HepG2 (cell line): ENCODE data around the gene RMI2. TPM values are rescaled to one million over a fixed set of nuclear protein-coding genes. Genes with fewer than 3 reads are reported as not detected.
"Not testable (repeated sequence)": the region's sequence is repeated elsewhere in the genome, so short reads cannot be mapped to it uniquely, and the experiment has no call there.

Source experiments
- ATAC-seq: fragments of 200-7000 bp; cut with Tn5 transposase; 3 replicates; pipeline ENCODE4 v1.9.1; 2020; ENCODE audit warnings: mild to moderate bottlenecking, moderate library complexity
- BruUV-seq: library from RNA; stranded (reverse); fragments of 400-500 nt; replicated peaks from 2 replicates; lab custom pipeline; 2021; lab: Mats Ljungman, UMichigan
- CTCF ChIA-PET: fragments of 300-600 bp; formaldehyde crosslinking; extraction: SDS; loops from one replicate; lab custom pipeline; 2021; ENCODE audit warnings: low total read pairs, inconsistent platforms, low intra/inter-chr PET ratio; lab: Yijun Ruan, JAX
- POLR2A ChIA-PET: fragments of 350-600 bp; sonication (Branson Sonifier 250); formaldehyde crosslinking; loops from one replicate; lab custom pipeline; 2020; ENCODE audit warnings: antibody characterized with exemption, inconsistent platforms; lab: Yijun Ruan, JAX
- DNase-seq: peaks from one replicate; pipeline ENCODE4 v3.0.0-alpha.2; 2015; ENCODE audit warnings: low spot score
- FAIRE-seq: peaks from 3 replicates; lab custom pipeline; 2011; peaks lifted over from hg19 to GRCh38; lab: Jason Lieb, UNC
- H2AFZ ChIP-seq: one replicate; pipeline ENCODE4 v1.6.1; 2011; ENCODE audit warnings: low read length, inconsistent platforms
- H3K27ac ChIP-seq: fragments of 300-600 bp; 3 replicates; pipeline ENCODE4 v1.8.0; 2011; ENCODE audit warnings: mixed run types, mild to moderate bottlenecking, mixed read lengths, low read length, inconsistent platforms; ENCODE audit not compliant: insufficient read depth; ENCODE audit errors: extremely low read length
- H3K27me3 ChIP-seq, 2 experiments: fragments of 200-600 bp in 1 of 2; 2 replicates in 1 of 2; 3 replicates in 1 of 2; pipeline versions ENCODE4 v1.6.0 to v1.8.0; 2011; ENCODE audit warnings: low read length in 2 of 2, mild to moderate bottlenecking in 2 of 2, moderate library complexity in 2 of 2, inconsistent platforms in 1 of 2; ENCODE audit not compliant: insufficient read depth in 2 of 2, control insufficient read depth in 1 of 2
- H3K36me3 ChIP-seq, 2 experiments: fragments of 200-600 bp in 1 of 2; replicated peaks in 1 of 2; 2 replicates in 1 of 2; 3 replicates in 1 of 2; pipeline versions ENCODE4 v1.5.1 to v1.8.0; 2011; ENCODE audit warnings: low read length in 2 of 2, inconsistent platforms in 1 of 2; ENCODE audit not compliant: insufficient read depth in 2 of 2, control insufficient read depth in 1 of 2
- H3K4me1 ChIP-seq: 2 replicates; pipeline ENCODE4 v1.5.1; 2012; ENCODE audit warnings: low read length, inconsistent platforms; ENCODE audit not compliant: insufficient read depth
- H3K4me2 ChIP-seq: 2 replicates; pipeline ENCODE4 v1.6.0; 2011; ENCODE audit warnings: low read depth, low read length, inconsistent platforms
- H3K4me3 ChIP-seq, 3 experiments: fragments of 200-600 bp in 1 of 3; sonication (generic), shearing (Covaris generic) in 1 of 3; replicated peaks in 1 of 3; 2 replicates each; pipeline ENCODE4 v1.5.1; 2011 to 2016; ENCODE audit warnings: low read length in 3 of 3, inconsistent platforms in 2 of 3, low read depth in 2 of 3, mild to moderate bottlenecking in 2 of 3, control low read depth in 1 of 3, mixed read lengths in 1 of 3; ENCODE audit not compliant: insufficient read depth in 1 of 3
- H3K79me2 ChIP-seq: one replicate; pipeline ENCODE4 v1.6.1; 2011; ENCODE audit warnings: low read length, inconsistent platforms; ENCODE audit not compliant: insufficient read depth
- H3K9ac ChIP-seq: 2 replicates; pipeline ENCODE4 v1.6.0; 2011; ENCODE audit warnings: mild to moderate bottlenecking, low read depth, low read length, inconsistent platforms; ENCODE audit not compliant: insufficient read depth
- H3K9me3 ChIP-seq: 2 replicates; pipeline ENCODE4 v1.5.1; 2012; ENCODE audit warnings: mild to moderate bottlenecking, low read length
- H4K20me1 ChIP-seq: 2 replicates; pipeline ENCODE4 v1.6.0; 2011; ENCODE audit warnings: inconsistent platforms, mild to moderate bottlenecking, low read length, moderate library complexity; ENCODE audit not compliant: insufficient read depth
- ADNP ChIP-seq: sonication (generic); formaldehyde crosslinking; IDR thresholded peaks from 2 replicates; pipeline ENCODE4 v1.4.0; 2020; ENCODE audit warnings: missing genetic modification reagents
- ARHGAP35 ChIP-seq: sonication (generic); formaldehyde crosslinking; IDR thresholded peaks from 2 replicates; pipeline ENCODE4 v1.9.0; 2022; ENCODE audit warnings: mild to moderate bottlenecking, inconsistent platforms, moderate library complexity, missing genetic modification reagents, borderline replicate concordance
- RXRA ChIP-seq: sonication (generic); formaldehyde crosslinking; IDR thresholded peaks from 2 replicates; pipeline ENCODE4 v1.5.1; 2020; ENCODE audit warnings: missing genetic modification reagents
- SMAD3 ChIP-seq: sonication (generic); formaldehyde crosslinking; IDR thresholded peaks from 2 replicates; pipeline ENCODE4 v1.4.0; 2020; ENCODE audit warnings: missing genetic modification reagents
- TEAD3 ChIP-seq: optimal IDR thresholded peaks from 2 replicates; pipeline ENCODE3; 2016; ENCODE audit warnings: borderline replicate concordance
- ZBTB38 ChIP-seq: sonication (generic); formaldehyde crosslinking; IDR thresholded peaks from 2 replicates; pipeline ENCODE4 v1.5.1; 2020; ENCODE audit warnings: mild to moderate bottlenecking, missing genetic modification reagents
- ZNF292 ChIP-seq: sonication (generic); formaldehyde crosslinking; IDR thresholded peaks from 2 replicates; pipeline ENCODE4 v1.8.1; 2022; ENCODE audit warnings: mild to moderate bottlenecking, low read depth, missing genetic modification reagents, borderline replicate concordance
- ZNF431 ChIP-seq: sonication (generic); formaldehyde crosslinking; IDR thresholded peaks from 2 replicates; pipeline ENCODE4 v1.9.0; 2022; ENCODE audit warnings: missing genetic modification reagents, low read depth, mild to moderate bottlenecking, borderline replicate concordance
- ZNF563 ChIP-seq: sonication (generic); formaldehyde crosslinking; IDR thresholded peaks from 2 replicates; pipeline ENCODE4 v1.8.0; 2022; ENCODE audit warnings: mild to moderate bottlenecking, moderate library complexity, missing genetic modification reagents
- WGBS: methylation state at CpG from one replicate; pipeline ENCODE4 v1.1.6; 2017; ENCODE audit warnings: low lambda C conversion rate; 5-methylcytosine and 5-hydroxymethylcytosine counted together
- in situ Hi-C: cut with HindIII; loops from 2 replicates; pipeline ENCODE4 v1.10.0; 2017; ENCODE audit warnings: low pct_unique_long_range_greater_than_20kb; ENCODE audit not compliant: extremely low pct_ligation_motif_present
- intact Hi-C: fragments of 100-400 bp; cut with micrococcal nuclease; formaldehyde crosslinking; loops from one replicate; pipeline ENCODE4 v1.10.0; 2022; ENCODE audit not compliant: unreplicated experiment
- polyA plus RNA-seq, 8 experiments: library from polyadenylated mRNA; depleted of rRNA in 3 of 8; stranded (reverse) in 7 of 8; unstranded in 1 of 8; fragments of >200 nt; fragmentation: Illumina TruSeq in 4 of 8; extraction: Trizol in 4 of 8; gene quantifications; 2 replicates each; pipeline versions ENCODE4 v1.2.1 to v1.2.3, GENCODE V29; 2011 to 2016; ENCODE audit warnings: low read depth in 4 of 8, missing spikeins in 1 of 8, mixed read lengths in 1 of 8; ENCODE audit not compliant: insufficient read depth in 1 of 8
- total RNA-seq, 5 experiments: library from RNA; depleted of rRNA; stranded (reverse); fragments of >200 nt; fragmentation: Illumina TruSeq; extraction: Trizol; gene quantifications; 2 replicates each; pipeline ENCODE4 v1.2.3, GENCODE V29; 2016; ENCODE audit warnings: low read depth in 1 of 5
- TF ChIP-seq, protein P1 (sequence below): sonication (generic); formaldehyde crosslinking; IDR thresholded peaks from 2 replicates; pipeline ENCODE4 v1.4.0; 2020; ENCODE audit warnings: missing genetic modification reagents, mild to moderate bottlenecking, borderline replicate concordance
- TF ChIP-seq, protein P2 (sequence below): IDR thresholded peaks from 2 replicates; pipeline ENCODE4 v1.4.0; 2020; ENCODE audit warnings: mild to moderate bottlenecking, missing genetic modification reagents

The RMI2 gene
- total and polyA plus RNA-seq, 2 of the 13 experiments (the other 11 are each of a cell fraction or from before 2014, with no cell fraction given) = 24.5 to 55.7 TPM

DNA sequence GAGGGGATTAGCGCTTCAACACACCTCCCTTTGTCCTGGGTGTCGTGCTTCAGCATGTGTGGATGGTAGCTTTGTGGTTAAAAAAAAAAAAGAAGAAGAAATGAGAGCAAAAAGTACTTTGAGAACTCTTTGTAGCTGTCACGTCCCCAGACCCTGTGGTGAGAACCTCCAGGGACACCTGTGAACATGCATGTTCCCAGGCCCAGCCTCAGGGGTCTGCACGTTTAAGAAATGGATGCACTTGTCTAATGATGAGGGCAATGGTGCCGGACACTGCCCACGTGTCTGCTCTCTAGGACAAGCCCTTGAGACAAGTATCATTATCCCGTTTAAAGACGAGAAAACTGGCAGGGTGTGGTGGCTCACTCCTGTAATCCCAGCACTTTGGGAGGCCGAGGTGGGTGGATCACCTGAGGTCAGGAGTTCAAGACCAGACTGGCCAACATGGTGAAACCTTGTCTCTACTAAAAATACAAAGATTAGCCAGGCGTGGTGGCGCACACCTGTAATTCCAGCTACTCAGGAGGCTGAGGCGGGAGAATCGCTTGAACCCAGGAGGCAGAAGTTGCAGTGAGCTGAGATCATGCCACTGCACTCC, 46.2 kb upstream of the RMI2 start:
- H3K79me2 ChIP-seq, BruUV-seq, H2AFZ ChIP-seq, H3K36me3 ChIP-seq, ATAC-seq, H3K4me2 ChIP-seq, FAIRE-seq, DNase-seq, H4K20me1 ChIP-seq, H3K4me3 ChIP-seq, CTCF ChIA-PET, H3K27me3 ChIP-seq, H3K9ac ChIP-seq, in situ Hi-C loops, H3K9me3 ChIP-seq: not testable (repeated sequence)
- WGBS = 81% methylated on average over 13 of the region's 13 CpGs
- POLR2A ChIA-PET = interaction anchor here (0.7 to 6.2 kb wide), 10 partner anchors 9 to 72 kb away, joined by 3 to 167 read pairs (median 29); partner anchors contain the start of genes PRM1, PRM3 and SOCS1
- peaks cover 97% of the 10 kb centered on the region for H3K4me1 ChIP-seq
- peak overlapping the region; percentile 8 for H3K27ac ChIP-seq
- intact Hi-C loops = loop anchor here (5.0 kb wide), 2 partner anchors 42 to 192 kb away; partner anchors contain the start of gene SOCS1
- TF ChIP-seq TEAD3 = peak; percentile 5
- peak; percentile 5; the same call in 1 of the 2 replicates for TF ChIP-seq ZNF292 (CRISPR knock-in tag)
- TF ChIP-seq ADNP = 0 out of 2 replicates have a peak, but pooled peaks have one; percentile 43
- TF ChIP-seq ZBTB38 = peak; percentile 55
- TF ChIP-seq, protein P1, sequence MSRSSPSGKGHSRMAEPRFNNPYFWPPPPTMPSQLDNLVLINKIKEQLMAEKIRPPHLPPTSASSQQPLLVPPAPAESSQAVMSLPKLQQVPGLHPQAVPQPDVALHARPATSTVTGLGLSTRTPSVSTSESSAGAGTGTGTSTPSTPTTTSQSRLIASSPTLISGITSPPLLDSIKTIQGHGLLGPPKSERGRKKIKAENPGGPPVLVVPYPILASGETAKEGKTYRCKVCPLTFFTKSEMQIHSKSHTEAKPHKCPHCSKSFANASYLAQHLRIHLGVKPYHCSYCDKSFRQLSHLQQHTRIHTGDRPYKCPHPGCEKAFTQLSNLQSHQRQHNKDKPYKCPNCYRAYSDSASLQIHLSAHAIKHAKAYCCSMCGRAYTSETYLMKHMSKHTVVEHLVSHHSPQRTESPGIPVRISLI (CRISPR knock-in tag) = peak; percentile 55; the same call in 1 of the 2 replicates
- TF ChIP-seq, protein P2, sequence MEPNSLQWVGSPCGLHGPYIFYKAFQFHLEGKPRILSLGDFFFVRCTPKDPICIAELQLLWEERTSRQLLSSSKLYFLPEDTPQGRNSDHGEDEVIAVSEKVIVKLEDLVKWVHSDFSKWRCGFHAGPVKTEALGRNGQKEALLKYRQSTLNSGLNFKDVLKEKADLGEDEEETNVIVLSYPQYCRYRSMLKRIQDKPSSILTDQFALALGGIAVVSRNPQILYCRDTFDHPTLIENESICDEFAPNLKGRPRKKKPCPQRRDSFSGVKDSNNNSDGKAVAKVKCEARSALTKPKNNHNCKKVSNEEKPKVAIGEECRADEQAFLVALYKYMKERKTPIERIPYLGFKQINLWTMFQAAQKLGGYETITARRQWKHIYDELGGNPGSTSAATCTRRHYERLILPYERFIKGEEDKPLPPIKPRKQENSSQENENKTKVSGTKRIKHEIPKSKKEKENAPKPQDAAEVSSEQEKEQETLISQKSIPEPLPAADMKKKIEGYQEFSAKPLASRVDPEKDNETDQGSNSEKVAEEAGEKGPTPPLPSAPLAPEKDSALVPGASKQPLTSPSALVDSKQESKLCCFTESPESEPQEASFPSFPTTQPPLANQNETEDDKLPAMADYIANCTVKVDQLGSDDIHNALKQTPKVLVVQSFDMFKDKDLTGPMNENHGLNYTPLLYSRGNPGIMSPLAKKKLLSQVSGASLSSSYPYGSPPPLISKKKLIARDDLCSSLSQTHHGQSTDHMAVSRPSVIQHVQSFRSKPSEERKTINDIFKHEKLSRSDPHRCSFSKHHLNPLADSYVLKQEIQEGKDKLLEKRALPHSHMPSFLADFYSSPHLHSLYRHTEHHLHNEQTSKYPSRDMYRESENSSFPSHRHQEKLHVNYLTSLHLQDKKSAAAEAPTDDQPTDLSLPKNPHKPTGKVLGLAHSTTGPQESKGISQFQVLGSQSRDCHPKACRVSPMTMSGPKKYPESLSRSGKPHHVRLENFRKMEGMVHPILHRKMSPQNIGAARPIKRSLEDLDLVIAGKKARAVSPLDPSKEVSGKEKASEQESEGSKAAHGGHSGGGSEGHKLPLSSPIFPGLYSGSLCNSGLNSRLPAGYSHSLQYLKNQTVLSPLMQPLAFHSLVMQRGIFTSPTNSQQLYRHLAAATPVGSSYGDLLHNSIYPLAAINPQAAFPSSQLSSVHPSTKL = 0 out of 2 replicates have a peak, but pooled peaks have one; percentile 4
- peak; percentile 55; the same call in 1 of the 2 replicates for TF ChIP-seq ARHGAP35 (CRISPR knock-in tag)
- 0 out of 2 replicates have a peak, but pooled peaks have one; percentile 59 for TF ChIP-seq ZNF563 (CRISPR knock-in tag)
- 0 out of 2 replicates have a peak, but pooled peaks have one; percentile 30 for TF ChIP-seq RXRA (CRISPR knock-in tag)
- 0 out of 2 replicates have a peak, but pooled peaks have one; percentile 3 for TF ChIP-seq SMAD3 (CRISPR knock-in tag)
- TF ChIP-seq ZNF431 (CRISPR knock-in tag) = 0 out of 2 replicates have a peak, but pooled peaks have one; percentile 13
